ENCODE measurements around the gene TBCB.
A peak's percentile ranks its signal among the peaks of the same experiment; 100 is the strongest.
"Not testable (repeated sequence)": the region's sequence is repeated elsewhere in the genome, so short reads cannot be mapped to it uniquely, and the experiment has no call there.

The TBCB gene

DNA sequence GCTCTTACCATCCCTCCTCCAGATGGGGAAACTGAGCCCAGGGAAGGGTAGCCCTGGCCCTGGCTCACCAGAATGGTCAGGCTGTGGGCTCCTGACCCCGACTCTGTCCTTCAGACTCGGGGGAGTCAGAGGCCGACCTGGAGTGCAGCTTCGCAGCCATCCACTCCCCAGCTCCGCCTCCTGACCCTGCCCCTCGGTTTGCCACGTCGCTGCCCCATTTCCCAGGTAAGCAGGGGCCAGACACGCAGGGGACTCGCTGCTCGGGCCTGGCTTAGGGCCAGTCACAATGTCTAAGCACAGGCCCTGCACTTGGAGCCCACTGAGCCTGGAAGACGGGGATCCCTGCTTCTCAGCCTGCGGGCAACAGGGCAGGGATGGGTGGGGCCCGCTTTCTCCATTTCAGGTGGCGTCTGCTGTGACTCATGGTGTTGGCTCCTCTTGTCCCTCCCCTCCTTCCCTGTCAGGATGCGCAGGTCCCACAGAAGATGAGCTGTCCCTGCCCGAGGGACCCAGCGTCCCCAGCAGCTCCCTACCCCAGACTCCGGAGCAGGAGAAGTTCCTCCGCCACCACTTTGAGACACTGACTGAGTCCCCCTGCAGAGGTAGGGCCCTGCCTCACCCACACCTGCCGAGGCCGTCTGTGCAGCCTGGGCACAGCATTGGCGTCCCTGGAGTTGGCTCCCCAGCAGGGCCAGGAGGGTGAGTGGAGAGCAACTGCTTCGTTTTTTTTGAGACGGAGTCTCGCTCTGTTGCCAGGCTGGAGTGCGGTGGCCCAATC is 13.5 kb upstream of the TBCB start:
- no peak for DNase-seq (ENCODE audit: low read depth)

GRCh38 chr19:36103040-36103626 is 12.1 kb upstream of the TBCB start:
- no peak for DNase-seq (ENCODE audit: low read depth)

DNA sequence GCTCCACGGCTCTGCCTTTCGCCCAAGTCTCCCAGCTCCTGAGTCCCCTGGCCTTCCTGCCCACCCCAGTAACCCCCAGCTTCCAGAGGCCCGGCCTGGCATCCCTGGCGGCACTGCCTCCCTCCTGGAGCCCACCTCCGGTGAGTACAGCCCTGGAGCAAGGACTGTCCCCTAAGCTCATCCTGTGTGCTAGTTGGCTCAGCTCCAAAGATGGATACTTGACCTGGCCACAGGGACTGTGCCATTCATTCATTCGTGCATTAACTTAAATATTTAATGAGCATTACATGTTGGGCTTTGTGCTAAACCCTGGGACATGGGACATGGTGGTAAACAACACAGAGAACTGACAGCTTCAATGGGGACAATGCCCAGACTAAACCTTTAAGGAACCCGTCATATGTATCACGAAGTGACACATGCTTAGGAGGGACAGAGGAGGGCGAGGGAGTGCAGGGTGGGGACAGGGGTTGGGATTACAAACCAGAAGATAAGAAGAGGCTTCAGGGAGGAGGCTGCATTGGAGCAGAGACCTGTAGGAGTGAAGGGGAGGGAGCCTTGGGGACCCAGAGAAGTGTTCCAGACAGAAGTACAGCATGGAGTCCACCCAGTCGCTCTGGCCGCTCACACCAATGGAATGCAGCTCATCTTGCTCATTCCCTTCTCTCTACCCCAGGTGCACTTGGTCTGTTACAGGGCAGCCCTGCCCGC is 11.3 kb upstream of the TBCB start:
- no peak for DNase-seq (ENCODE audit: low read depth)

GRCh38 chr19:36106441-36106840 is 8.8 kb upstream of the TBCB start:
- no peak for DNase-seq (ENCODE audit: low read depth)

- DNase-seq (ENCODE audit: low read depth): no peak
Measured at GRCh38 chr19:36106991-36107390, 8.3 kb upstream of the TBCB start.

DNA sequence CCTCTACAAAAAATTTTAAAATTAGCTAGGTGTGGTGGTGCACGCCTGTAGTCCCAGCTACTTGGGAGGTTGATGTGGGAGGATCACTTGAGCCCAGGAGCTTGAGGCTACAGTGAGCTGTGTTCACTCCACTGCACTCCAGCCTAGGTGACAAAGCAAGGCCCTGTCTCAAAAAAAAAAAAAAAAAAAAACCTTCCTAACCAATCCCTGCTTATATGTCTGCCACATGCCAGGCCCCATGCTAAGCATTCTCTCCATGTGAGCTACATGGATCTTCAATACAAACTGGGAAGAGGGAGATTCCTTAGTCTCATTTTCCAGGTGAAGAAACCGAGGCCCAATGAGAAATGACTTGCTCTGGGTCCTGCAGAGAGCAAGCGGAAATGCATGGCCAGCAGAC is 6.6 kb upstream of the TBCB start:
- DNase-seq (ENCODE audit: low read depth): no peak

DNA sequence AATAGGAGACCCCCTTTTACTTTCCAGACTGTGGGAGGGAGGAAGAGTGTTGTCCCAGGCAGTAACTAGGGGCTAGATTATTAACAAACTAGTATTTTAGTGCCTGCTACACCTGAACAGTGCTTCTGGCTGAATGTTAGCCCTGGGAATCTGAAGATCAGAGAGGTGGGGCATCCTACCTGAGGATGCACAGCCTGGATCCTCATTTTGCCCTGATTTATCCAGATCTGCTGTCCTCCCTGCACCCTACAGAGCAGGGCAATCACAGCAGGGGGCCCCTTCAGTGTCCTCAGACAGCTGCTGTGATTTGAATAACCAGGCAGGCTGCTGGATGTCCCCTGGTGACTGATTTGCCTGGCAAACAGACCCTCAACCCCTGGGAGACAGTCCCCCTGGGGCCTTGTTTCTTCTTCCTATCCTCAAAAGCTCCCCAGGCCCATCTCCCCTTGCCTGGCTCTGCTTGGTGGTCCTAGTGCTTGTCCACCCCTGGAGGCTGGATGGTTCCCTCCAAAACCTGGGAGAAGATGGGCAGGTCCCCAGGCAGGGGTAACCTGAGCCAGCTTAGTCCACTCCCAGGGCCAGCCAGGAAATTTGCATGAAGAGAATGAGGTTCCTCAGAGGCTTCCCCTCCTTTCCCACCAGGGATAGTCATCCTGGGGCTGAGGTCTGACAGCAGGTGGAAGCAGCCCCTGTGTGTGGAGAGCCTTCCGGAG is 4.6 kb upstream of the TBCB start, which contains the start of gene OVOL3:
Gene OVOL3 (plus strand): TSS at position 657 of the 713 bp plus-strand sequence. CDS start 60 bp downstream, outside the sequence.
- DNase-seq (ENCODE audit: low read depth): no peak

DNA sequence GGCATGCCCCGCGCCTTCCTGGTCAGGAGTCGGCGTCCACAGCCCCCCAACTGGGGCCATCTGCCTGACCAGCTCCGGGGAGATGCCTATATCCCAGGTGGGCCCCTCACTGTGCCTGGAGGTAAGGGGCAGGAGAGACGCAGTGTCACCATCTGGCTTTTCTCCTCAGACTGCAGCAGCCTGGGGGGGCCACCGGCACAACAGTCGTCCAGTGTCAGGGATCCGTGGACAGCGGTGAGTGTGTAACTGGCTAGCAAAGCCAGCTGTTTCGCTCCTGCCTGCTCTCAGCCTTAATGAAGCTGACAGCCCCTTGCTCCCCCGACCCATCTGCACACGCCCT is 4.1 kb upstream of the TBCB start:
- DNase-seq (ENCODE audit: low read depth): no peak

DNA sequence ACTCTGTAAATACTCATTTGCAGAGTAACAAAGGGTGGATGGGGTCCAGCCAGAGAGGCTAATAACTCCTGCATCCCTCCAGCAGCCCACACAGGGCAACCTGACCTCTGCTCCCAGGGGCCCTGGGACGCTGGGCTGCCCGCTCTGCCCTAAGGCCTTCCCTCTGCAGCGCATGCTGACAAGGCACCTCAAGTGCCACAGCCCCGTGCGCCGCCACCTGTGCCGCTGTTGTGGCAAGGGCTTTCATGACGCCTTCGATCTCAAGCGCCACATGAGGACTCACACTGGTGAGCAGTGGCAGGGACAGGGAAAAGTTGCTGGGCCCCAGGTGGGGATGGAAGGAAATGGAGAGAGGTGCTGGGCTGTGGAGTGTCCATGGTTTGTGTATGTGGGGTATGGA is 2.6 kb upstream of the TBCB start:
- DNase-seq (ENCODE audit: low read depth): no peak

- DNase-seq (ENCODE audit: low read depth): no peak
Measured at GRCh38 chr19:36113425-36113824, 1.8 kb upstream of the TBCB start.

- DNase-seq (ENCODE audit: low read depth): no peak
Measured at GRCh38 chr19:36113894-36114720, 1.2 kb upstream of the TBCB start.

DNA sequence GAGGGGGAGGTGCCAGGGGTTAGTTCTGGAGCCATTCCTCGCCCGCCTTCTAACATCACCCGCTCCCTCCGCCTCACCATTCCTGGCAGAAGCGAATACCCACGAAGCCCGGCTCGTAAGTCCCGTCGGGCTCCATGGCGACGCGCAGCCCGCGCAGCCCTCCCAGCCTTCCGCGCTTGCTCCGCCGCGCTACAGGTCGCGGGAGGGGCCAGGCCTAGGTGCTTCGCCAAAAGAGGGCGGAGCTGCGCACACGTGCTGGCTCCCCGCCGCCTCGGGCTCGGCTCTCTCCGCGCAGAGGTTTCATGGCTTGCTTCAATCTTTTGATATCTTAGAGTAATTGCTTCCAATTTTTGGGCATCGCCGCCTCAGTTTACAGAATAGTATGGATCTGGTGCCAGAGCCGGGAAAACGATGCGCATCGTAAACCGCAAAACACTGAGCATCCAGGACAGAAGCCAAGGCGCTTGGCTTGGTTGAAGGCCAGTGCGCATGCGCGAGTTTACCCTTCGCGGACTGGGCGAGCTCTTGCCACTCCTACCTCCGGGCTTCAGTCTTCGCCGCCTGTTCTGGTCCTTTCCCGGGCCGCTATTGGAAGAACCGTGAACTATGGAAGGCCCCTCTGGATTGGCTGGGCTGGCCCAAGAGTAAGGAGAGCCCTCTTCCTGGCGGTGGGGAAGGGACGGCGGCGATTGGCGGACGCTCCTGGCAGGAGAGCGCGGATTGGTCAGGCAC is 381 bp upstream of the TBCB start, which contains the start of gene POLR2I:
Gene POLR2I (minus strand): TSS at position 155 of the 732 bp plus-strand sequence. CDS start 19 bp downstream, at position 136.
- DNase-seq (ENCODE audit: low read depth): peak; percentile 97

- no peak for DNase-seq (ENCODE audit: low read depth)
Measured at GRCh38 chr19:36116344-36116637, 1.0 kb downstream of the TBCB start.

- DNase-seq (ENCODE audit: low read depth): no peak
Measured at GRCh38 chr19:36120092-36120983, 5.1 kb downstream of the TBCB start.

- DNase-seq (ENCODE audit: low read depth): no peak
Measured at GRCh38 chr19:36120984-36121358, 5.7 kb downstream of the TBCB start.

DNA sequence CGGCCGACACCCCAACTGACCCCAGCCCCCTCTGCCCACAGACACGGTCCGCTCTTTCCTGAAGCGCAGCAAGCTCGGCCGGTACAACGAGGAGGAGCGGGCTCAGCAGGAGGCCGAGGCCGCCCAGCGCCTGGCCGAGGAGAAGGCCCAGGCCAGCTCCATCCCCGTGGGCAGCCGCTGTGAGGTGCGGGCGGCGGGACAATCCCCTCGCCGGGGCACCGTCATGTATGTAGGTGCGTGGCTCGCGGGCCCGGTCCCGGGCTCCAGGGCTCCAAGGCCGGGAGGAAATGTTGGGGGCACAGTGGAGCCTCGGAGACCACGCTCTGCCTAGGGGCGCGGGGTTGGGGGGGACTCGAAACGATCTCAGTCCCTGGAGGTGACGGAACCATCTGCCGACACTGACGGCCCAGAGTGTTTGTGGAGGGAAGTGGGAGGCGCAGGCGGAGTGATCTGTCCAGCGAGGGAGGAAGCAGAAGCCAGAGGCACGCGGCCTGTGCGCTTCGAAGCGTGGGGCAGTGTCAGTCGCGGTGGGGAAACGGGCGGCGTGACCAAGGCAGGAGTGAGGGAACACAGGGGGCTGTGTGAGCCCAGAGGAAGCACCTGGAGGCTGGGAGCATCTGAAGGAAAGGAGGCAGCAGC is 6.3 kb downstream of the TBCB start:
- DNase-seq (ENCODE audit: low read depth): no peak

DNA sequence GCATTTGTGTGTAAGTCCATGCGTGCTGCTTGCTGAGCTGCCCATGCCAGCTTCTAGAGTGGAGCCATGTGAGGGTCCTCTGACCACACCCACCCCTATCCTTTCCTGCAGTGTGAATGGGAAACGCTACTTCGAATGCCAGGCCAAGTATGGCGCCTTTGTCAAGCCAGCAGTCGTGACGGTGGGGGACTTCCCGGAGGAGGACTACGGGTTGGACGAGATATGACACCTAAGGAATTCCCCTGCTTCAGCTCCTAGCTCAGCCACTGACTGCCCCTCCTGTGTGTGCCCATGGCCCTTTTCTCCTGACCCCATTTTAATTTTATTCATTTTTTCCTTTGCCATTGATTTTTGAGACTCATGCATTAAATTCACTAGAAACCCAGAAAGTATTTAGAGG is 10.3 kb downstream of the TBCB start:
- no peak for DNase-seq (ENCODE audit: low read depth)

DNA sequence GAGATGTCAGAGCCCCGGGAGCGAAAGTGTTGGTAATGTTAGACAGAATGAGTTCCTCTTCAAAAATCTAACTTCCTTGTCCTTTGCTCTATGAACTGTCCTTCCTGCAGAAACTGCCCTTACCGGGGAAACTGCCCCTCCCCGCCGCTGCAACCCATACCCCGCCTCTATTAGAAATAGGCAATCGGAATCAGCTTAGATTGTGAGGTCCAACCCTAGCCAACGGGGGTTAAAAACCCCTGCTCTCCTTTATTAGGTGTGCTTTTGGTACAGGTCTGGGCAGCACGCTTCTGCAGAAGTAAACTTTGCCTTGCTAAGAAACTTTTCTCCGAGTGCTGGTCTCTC is 13.1 kb downstream of the TBCB start:
- no peak for DNase-seq (ENCODE audit: low read depth)

DNA sequence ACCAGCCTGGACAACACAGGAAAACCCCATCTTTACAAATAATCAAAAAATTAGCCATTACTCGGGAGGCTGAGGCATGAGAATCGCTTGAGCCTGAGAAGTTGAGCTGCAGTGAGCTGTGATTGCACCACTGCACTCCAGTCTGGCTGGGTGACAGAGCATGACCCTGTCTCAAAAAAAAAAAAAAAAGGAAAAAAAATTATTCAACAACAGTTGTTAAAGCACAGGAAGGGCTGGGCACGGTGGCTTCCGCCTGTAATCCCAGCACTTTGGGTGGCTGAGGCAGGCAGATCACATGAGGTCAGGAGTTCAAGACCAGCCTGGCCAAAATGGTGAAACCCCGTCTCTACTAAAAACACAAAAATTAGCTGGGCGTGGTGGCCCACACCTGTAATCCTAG is 16.0 kb downstream of the TBCB start:
- not testable (repeated sequence) for DNase-seq (ENCODE audit: low read depth)

DNA sequence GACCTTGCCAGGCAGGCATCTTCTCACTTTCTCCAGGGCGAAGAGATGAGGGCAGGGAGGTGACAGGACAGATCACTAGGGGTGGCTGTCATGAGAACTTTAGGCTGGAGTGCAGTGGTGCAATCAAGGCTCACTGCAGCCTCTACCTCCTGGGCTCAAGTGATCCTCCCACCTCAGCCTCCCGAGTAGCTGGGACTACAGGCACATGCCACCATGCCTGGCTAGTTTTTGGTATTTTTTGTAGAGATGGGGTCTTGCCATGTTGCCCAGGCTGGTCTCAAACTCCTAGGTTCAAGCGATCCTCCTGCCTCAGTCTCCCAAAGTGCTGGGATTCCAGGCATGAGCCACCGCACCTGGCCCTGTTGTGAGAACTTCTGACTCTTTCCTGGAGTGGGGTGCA is 19.6 kb downstream of the TBCB start:
- not testable (repeated sequence) for DNase-seq (ENCODE audit: low read depth)

All from stimulated activated CD8-positive, alpha-beta memory T cell treated with anti-CD3 and anti-CD28 coated beads, Interleukin-15, amount 100 ng/mL, for 1 hour (primary cell).